ENCODE results near the gene TAS2R31.

The TAS2R31 gene

GRCh38 chr12:10994307-10994706 lies 36.9 kb downstream of the TAS2R31 start:
- no peak for DNase-seq

GRCh38 chr12:10989107-10989506 lies 42.1 kb downstream of the TAS2R31 start:
- no peak for DNase-seq

- no peak for DNase-seq
These were observed 44.4 kb downstream of the TAS2R31 start, which contains the start of gene TAS2R50 for GRCh38 chr12:10986812-10987211. TSS of gene TAS2R50 (minus strand) at chr12:10986912. CDS start at chr12:10986860, 52 bp downstream.

GRCh38 chr12:10982244-10982643 lies 49.0 kb downstream of the TAS2R31 start:
- no peak for DNase-seq

Measured in NCI-H446 treated with DMSO at 0.1 percent for 48 hours (cell line).